Measurements from ENCODE around the gene TMEM190. TPM values are rescaled to one million over a fixed set of nuclear protein-coding genes. Genes with fewer than 3 reads are reported as not detected.

Gene TMEM190
- total and polyA plus RNA-seq, 3 donors from 2014 or later: 12.9 to 35.4 (median 19.2) TPM

GRCh38 chr19:55339105-55339888 lies 37.3 kb upstream of the TMEM190 start, which contains the start of gene KMT5C:
Gene KMT5C, plus strand, starts transcription at chr19:55339876. Its CDS starts 2,061 bp downstream, at chr19:55341937.
- TF ChIP-seq POLR2A (IDR thresholded peaks at IDR 0.05) (peak; percentile 89), CTCF (IDR thresholded peaks at IDR 0.05) (peak in 2 of 3 experiments; percentile 42 to 64)
- intact Hi-C loops (cut with DNase I; ENCODE audit: low total_unique reads): no loop called here
- 0% methylated on average over 29 to 63 of the region's 63 CpGs for WGBS, 2 donors
- H3K4me3 ChIP-seq: peak within 1 kb of the TSS; percentile 73 to 75
- H3K4me1 ChIP-seq: peaks cover 20% of the 10 kb centered on the region
- peak; percentile 100 for DNase-seq
- peak within 1 kb of the TSS; percentile 90 for H3K27ac ChIP-seq
- no peaks in the 10 kb centered on the region for H3K9me3 ChIP-seq
- no peaks in the 10 kb centered on the region for H3K27me3 ChIP-seq
- H3K36me3 ChIP-seq (ENCODE audit: low read depth, missing control alignments): no peaks in the 10 kb centered on the region

GRCh38 chr19:55339889-55340783 lies 36.5 kb upstream of the TMEM190 start:
- intact Hi-C loops (cut with DNase I; ENCODE audit: low total_unique reads): loop anchor here (5.0 kb wide), 1 partner anchor 42 kb away; the partner anchor contains the start of gene TMEM238
- TF ChIP-seq CTCF (IDR thresholded peaks at IDR 0.05): no peak
- no peak for TF ChIP-seq POLR2A (IDR thresholded peaks at IDR 0.05)
- H3K9me3 ChIP-seq: no peaks in the 10 kb centered on the region
- H3K27me3 ChIP-seq: no peaks in the 10 kb centered on the region
- H3K4me3 ChIP-seq: peak overlapping the region; percentile 73 to 75
- peaks cover 20% of the 10 kb centered on the region for H3K4me1 ChIP-seq
- no peak for DNase-seq
- 1 to 2% methylated on average over 25 to 44 of the region's 44 CpGs for WGBS, 2 donors
- no peaks in the 10 kb centered on the region for H3K36me3 ChIP-seq (ENCODE audit: low read depth, missing control alignments)
- peak overlapping the region; percentile 90 for H3K27ac ChIP-seq

- Histone ChIP-seq H3K9me3 (no peaks in the 10 kb centered on the region), H3K27ac (peak overlapping the region; percentile 90), H3K4me1 (peaks cover 20% of the 10 kb centered on the region), H3K4me3 (peak overlapping the region; percentile 73 to 75), H3K36me3 (ENCODE audit: low read depth, missing control alignments) (no peaks in the 10 kb centered on the region), H3K27me3 (no peaks in the 10 kb centered on the region)
- intact Hi-C loops (cut with DNase I; ENCODE audit: low total_unique reads): loop anchor here (5.0 kb wide), 1 partner anchor 42 kb away; the partner anchor contains the start of gene TMEM238
- 2 to 3% methylated on average over 24 of the region's 24 CpGs for WGBS, 2 donors
- TF ChIP-seq CTCF (IDR thresholded peaks at IDR 0.05) (no peak), POLR2A (IDR thresholded peaks at IDR 0.05) (no peak)
- DNase-seq: no peak
Observed at GRCh38 chr19:55340784-55341147, 35.9 kb upstream of the TMEM190 start.

- peak; percentile 83 for DNase-seq
- TF ChIP-seq CTCF (IDR thresholded peaks at IDR 0.05) (no peak), POLR2A (IDR thresholded peaks at IDR 0.05) (no peak)
- peaks cover 20% of the 10 kb centered on the region for H3K4me1 ChIP-seq
- H3K27me3 ChIP-seq: no peaks in the 10 kb centered on the region
- H3K27ac ChIP-seq: peak overlapping the region in 1 of 2 donors; percentile 90
- peak overlapping the region; percentile 73 to 75 for H3K4me3 ChIP-seq
- no peaks in the 10 kb centered on the region for H3K36me3 ChIP-seq (ENCODE audit: low read depth, missing control alignments)
- H3K9me3 ChIP-seq: no peaks in the 10 kb centered on the region
- WGBS, 2 donors: 3 to 8% methylated on average over 13 to 15 of the region's 15 CpGs
- intact Hi-C loops (cut with DNase I; ENCODE audit: low total_unique reads): loop anchor here (5.0 kb wide), 1 partner anchor 41 kb away; the partner anchor contains the start of gene TMEM238
Observed at GRCh38 chr19:55341171-55341588, 35.4 kb upstream of the TMEM190 start.
